CD4-positive, alpha-beta T cell treated with Interleukin-17A for 1 hour (primary cell): ENCODE data around the gene STN1.
A peak's percentile ranks its signal among the peaks of the same experiment; 100 is the strongest.

Source experiments
- DNase-seq: peaks from one replicate; pipeline ENCODE4 v3.0.0-alpha.2; 2020

The STN1 gene

GRCh38 chr10:103928784-103929183, 10.8 kb upstream of the STN1 start:
- no peak for DNase-seq

GRCh38 chr10:103926722-103927319, 8.8 kb upstream of the STN1 start:
- no peak for DNase-seq

- DNase-seq: no peak
These were observed 7.6 kb upstream of the STN1 start for GRCh38 chr10:103925591-103925990.

- no peak for DNase-seq
These were observed 5.5 kb upstream of the STN1 start for GRCh38 chr10:103923502-103923901.

- DNase-seq: no peak
These were observed 4.7 kb upstream of the STN1 start for GRCh38 chr10:103922659-103923058.

GRCh38 chr10:103921750-103922195, 3.8 kb upstream of the STN1 start:
- DNase-seq: peak; percentile 45

GRCh38 chr10:103921248-103921647, 3.3 kb upstream of the STN1 start:
- DNase-seq: no peak

- DNase-seq: no peak
These were observed 1.7 kb upstream of the STN1 start for GRCh38 chr10:103919648-103920025.

GRCh38 chr10:103917302-103918052, 507 bp downstream of the STN1 start:
- DNase-seq: no peak

GRCh38 chr10:103916876-103917275, 1.1 kb downstream of the STN1 start:
- DNase-seq: no peak

GRCh38 chr10:103916254-103916653, 1.7 kb downstream of the STN1 start:
- no peak for DNase-seq

- peak; percentile 58 for DNase-seq
These were observed 2.2 kb downstream of the STN1 start for GRCh38 chr10:103915796-103916195.

GRCh38 chr10:103912759-103913158, 5.2 kb downstream of the STN1 start:
- no peak for DNase-seq

- peak; percentile 82 for DNase-seq
These were observed 6.9 kb downstream of the STN1 start for GRCh38 chr10:103911021-103911459.

GRCh38 chr10:103910442-103911012, 7.5 kb downstream of the STN1 start:
- no peak for DNase-seq

- no peak for DNase-seq
These were observed 12.5 kb downstream of the STN1 start for GRCh38 chr10:103905441-103905840.

GRCh38 chr10:103901299-103901698, 16.7 kb downstream of the STN1 start:
- DNase-seq: peak; percentile 42

GRCh38 chr10:103899312-103899711, 18.7 kb downstream of the STN1 start:
- no peak for DNase-seq

GRCh38 chr10:103897241-103897774, 20.7 kb downstream of the STN1 start:
- DNase-seq: no peak

GRCh38 chr10:103896225-103896624, 21.8 kb downstream of the STN1 start:
- no peak for DNase-seq

GRCh38 chr10:103895411-103896186, 22.4 kb downstream of the STN1 start:
- no peak for DNase-seq

- no peak for DNase-seq
These were observed 23.5 kb downstream of the STN1 start for GRCh38 chr10:103894441-103894864.

GRCh38 chr10:103893817-103894216, 24.2 kb downstream of the STN1 start:
- DNase-seq: no peak
